DMS 273 treated with DMSO at 0.1 percent for 48 hours (cell line): ENCODE measurements around the gene STX1B.
A peak's percentile ranks its signal among the peaks of the same experiment; 100 is the strongest.
"Not testable (repeated sequence)": the region's sequence is repeated elsewhere in the genome, so short reads cannot be mapped to it uniquely, and the experiment has no call there.

Experiments used
- DNase-seq: peaks from one replicate; lab custom pipeline; 2025; lab: John Stamatoyannopoulos, UW

Gene STX1B

GRCh38 chr16:30951750-30952149, 58.7 kb downstream of the STX1B start:
- no peak for DNase-seq

- DNase-seq, result no peak
Observed at GRCh38 chr16:30951193-30951592, 59.2 kb downstream of the STX1B start.

- no peak for DNase-seq
Observed at GRCh38 chr16:30950516-30951065, 59.8 kb downstream of the STX1B start.

- DNase-seq, result peak; percentile 5
Observed at GRCh38 chr16:30949650-30950515, 60.6 kb downstream of the STX1B start.

GRCh38 chr16:30948667-30949649, 61.5 kb downstream of the STX1B start, which contains the start of gene ORAI3:
ORAI3 (plus strand) TSS chr16:30949068; CDS start chr16:30949290, 222 bp downstream.
- DNase-seq, result peak; percentile 14

GRCh38 chr16:30947859-30948666, 62.4 kb downstream of the STX1B start:
- peak; percentile 96 for DNase-seq

GRCh38 chr16:30947541-30947858, 62.9 kb downstream of the STX1B start:
- no peak for DNase-seq

- DNase-seq, result no peak
Observed at GRCh38 chr16:30946671-30947540, 63.5 kb downstream of the STX1B start.

- no peak for DNase-seq
Observed at GRCh38 chr16:30944352-30944751, 66.1 kb downstream of the STX1B start.

GRCh38 chr16:30942426-30942806, 68.0 kb downstream of the STX1B start:
- DNase-seq, result no peak

- DNase-seq, result no peak
Observed at GRCh38 chr16:30941600-30942425, 68.6 kb downstream of the STX1B start.

- DNase-seq, result not testable (repeated sequence)
Observed at GRCh38 chr16:30939571-30939970, 70.9 kb downstream of the STX1B start.
